WI38 (cell line): ENCODE data around the gene RXRA.

Experiments used
- H3K4me3 ChIP-seq: 2 replicates; pipeline ENCODE4 v1.5.1; 2011; ENCODE audit warnings: low read depth, mild to moderate bottlenecking, control low read depth, low read length
- CTCF ChIP-seq: IDR thresholded peaks from 2 replicates; pipeline ENCODE4 v1.5.1; 2012; ENCODE audit warnings: low read depth, mild to moderate bottlenecking, control low read depth, low read length

The RXRA gene

GRCh38 chr9:134419684-134420076 is 93.4 kb downstream of the RXRA start:
- peak; percentile 30 for TF ChIP-seq CTCF

GRCh38 chr9:134420281-134420845 is 94.1 kb downstream of the RXRA start:
- H3K4me3 ChIP-seq, result no peak overlapping the region

More at GRCh38 chr9:134419684-134420076, 93.4 kb downstream of the RXRA start:
- no peak overlapping the region for H3K4me3 ChIP-seq

GRCh38 chr9:134420974-134421432 is 94.7 kb downstream of the RXRA start:
- no peak overlapping the region for H3K4me3 ChIP-seq
- TF ChIP-seq CTCF, result no peak

More at GRCh38 chr9:134420281-134420845, 94.1 kb downstream of the RXRA start:
- no peak for TF ChIP-seq CTCF

- H3K4me3 ChIP-seq, result no peak overlapping the region
- no peak for TF ChIP-seq CTCF
Measured at GRCh38 chr9:134421888-134422287, 95.6 kb downstream of the RXRA start.

GRCh38 chr9:134422301-134423090 is 96.2 kb downstream of the RXRA start:
- no peak overlapping the region for H3K4me3 ChIP-seq
- TF ChIP-seq CTCF, result no peak

GRCh38 chr9:134423166-134423565 is 96.9 kb downstream of the RXRA start:
- no peak for TF ChIP-seq CTCF
- no peak overlapping the region for H3K4me3 ChIP-seq

GRCh38 chr9:134423749-134424148 is 97.5 kb downstream of the RXRA start:
- TF ChIP-seq CTCF, result no peak
- H3K4me3 ChIP-seq, result no peak overlapping the region
